NT2/D1 (cell line): Measurements from ENCODE around the gene IGFBP4.

Experiments
- DNase-seq: peaks from one replicate; pipeline ENCODE4 v3.0.0-alpha.2; 2011; ENCODE audit warnings: low read depth, low spot score
- H3K27me3 ChIP-seq: 2 replicates; pipeline ENCODE4 v1.6.0; 2011; ENCODE audit warnings: mild to moderate bottlenecking; ENCODE audit not compliant: insufficient read length, insufficient read depth
- H3K36me3 ChIP-seq: 2 replicates; pipeline ENCODE4 v1.6.1; 2011; ENCODE audit warnings: mild to moderate bottlenecking, low read length, mixed read lengths; ENCODE audit not compliant: insufficient read depth, insufficient read length
- H3K4me1 ChIP-seq: 2 replicates; pipeline ENCODE4 v1.5.1; 2011; ENCODE audit not compliant: insufficient read depth, insufficient read length
- H3K4me3 ChIP-seq: 2 replicates; pipeline ENCODE4 v1.5.1; 2011; ENCODE audit warnings: low read depth; ENCODE audit not compliant: insufficient read length
- H3K9ac ChIP-seq: 2 replicates; pipeline ENCODE4 v1.6.0; 2011; ENCODE audit warnings: low read depth; ENCODE audit not compliant: insufficient read length
- H3K9me3 ChIP-seq: 2 replicates; pipeline ENCODE4 v1.5.1; 2011; ENCODE audit warnings: mild to moderate bottlenecking, low read length; ENCODE audit not compliant: insufficient read depth
- SUZ12 ChIP-seq: IDR thresholded peaks from 2 replicates; pipeline ENCODE4 v1.6.1; 2011; ENCODE audit not compliant: insufficient read length, insufficient read depth; ENCODE audit errors: extremely low read depth
- YY1 ChIP-seq: IDR thresholded peaks from 2 replicates; pipeline ENCODE4 v1.6.1; 2011; ENCODE audit not compliant: insufficient read length, insufficient read depth
- ZNF274 ChIP-seq: IDR thresholded peaks from 2 replicates; pipeline ENCODE4 v1.6.1; 2011; ENCODE audit warnings: mild to moderate bottlenecking, low read depth, low read length

The IGFBP4 gene

DNA sequence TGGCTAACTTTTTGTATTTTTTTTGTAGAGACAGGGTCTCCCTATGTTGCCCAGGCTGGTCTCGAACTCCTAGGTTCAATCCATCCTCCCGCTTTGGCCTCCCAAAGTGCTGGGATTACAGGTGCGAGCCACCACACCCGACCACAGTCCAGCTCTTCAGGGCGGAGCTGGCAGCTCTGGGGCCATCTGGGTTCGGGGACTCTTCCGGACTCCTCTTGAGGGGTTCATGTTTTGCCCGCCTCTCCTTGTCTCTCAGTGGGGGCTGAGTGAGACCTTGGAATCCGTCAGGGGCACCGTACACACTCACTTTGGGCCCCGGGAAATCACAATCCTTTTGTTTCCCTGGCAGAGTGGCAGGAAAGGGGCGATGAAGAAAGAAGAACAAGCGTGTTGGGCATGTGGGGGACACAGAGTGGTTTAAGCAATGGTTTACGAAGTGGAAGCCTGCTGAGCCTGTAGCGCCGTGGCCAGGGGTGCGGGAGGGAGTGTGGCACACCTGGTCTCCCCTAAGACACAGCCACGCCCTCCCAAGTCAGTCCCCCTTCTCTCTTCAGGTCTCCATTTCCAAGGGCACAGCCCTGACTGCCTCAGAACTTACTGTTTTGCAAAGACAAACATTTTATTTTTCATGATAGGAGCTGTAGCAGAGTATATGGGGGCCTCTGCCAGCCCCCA lies 32.1 kb downstream of the IGFBP4 start:
- peaks cover 9% of the 10 kb centered on the region for H3K36me3 ChIP-seq
- peaks cover 18% of the 10 kb centered on the region for H3K9me3 ChIP-seq
- peaks cover 25% of the 10 kb centered on the region for H3K4me1 ChIP-seq
- DNase-seq: no peak
- no peak for TF ChIP-seq YY1
- no peak for TF ChIP-seq ZNF274
- no peak for TF ChIP-seq SUZ12
- H3K4me3 ChIP-seq: no peak overlapping the region
- peak overlapping the region; percentile 68 for H3K9ac ChIP-seq
- no peaks in the 10 kb centered on the region for H3K27me3 ChIP-seq

DNA sequence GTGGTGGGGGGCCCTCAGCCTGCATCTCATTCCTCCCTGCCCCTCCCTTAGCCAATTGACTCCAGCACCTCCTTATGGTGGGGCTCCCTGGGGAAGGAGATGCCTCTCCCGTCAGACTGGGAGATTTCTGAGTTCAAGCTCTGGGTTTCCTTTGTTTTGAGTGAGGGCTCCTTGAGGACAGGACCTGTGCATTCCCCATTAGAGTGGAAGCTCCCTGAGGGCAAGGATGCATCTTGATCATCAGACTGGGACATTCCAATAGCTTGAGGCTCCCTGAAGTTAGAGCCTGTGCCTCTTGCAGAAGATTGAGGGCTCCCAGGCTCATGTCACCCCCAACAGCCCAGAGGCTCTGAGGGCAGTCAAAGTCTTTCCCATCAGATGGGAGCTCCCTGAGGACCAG lies 34.5 kb downstream of the IGFBP4 start:
- Histone ChIP-seq H3K36me3 (peaks cover 9% of the 10 kb centered on the region), H3K9me3 (peaks cover 11% of the 10 kb centered on the region; the same call in 1 of the 2 replicates), H3K9ac (no peak overlapping the region), H3K4me1 (peaks cover 22% of the 10 kb centered on the region), H3K27me3 (no peaks in the 10 kb centered on the region), H3K4me3 (no peak overlapping the region)
- no peak for DNase-seq
- TF ChIP-seq ZNF274: no peak
- TF ChIP-seq SUZ12: no peak
- TF ChIP-seq YY1: no peak

DNA sequence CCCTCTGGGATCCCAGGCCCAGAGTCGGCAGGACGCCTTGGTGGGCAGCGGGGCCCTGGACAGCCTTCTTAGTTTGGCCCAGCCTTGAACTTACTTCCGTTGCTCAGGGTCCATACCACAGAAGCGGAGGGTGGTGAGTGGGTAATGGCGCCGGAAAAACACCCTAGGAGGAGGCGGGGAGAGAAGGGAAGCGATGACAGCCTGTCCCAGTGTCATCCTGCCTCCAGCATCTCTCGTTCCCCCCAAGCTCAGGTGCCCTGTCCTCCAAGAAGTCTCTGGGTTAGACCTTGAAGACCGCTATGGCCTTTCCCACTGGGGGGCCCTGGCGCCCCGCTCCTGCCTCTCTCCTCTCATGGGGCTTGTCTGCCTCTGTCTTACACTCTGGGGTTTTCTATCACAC lies 35.2 kb downstream of the IGFBP4 start:
- TF ChIP-seq ZNF274 (no peak), SUZ12 (no peak), YY1 (no peak)
- peaks cover 8% of the 10 kb centered on the region; the same call in 1 of the 2 replicates for H3K9me3 ChIP-seq
- H3K4me3 ChIP-seq: no peak overlapping the region
- H3K9ac ChIP-seq: no peak overlapping the region
- no peak for DNase-seq
- peaks cover 9% of the 10 kb centered on the region for H3K36me3 ChIP-seq
- peaks cover 22% of the 10 kb centered on the region for H3K4me1 ChIP-seq
- no peaks in the 10 kb centered on the region for H3K27me3 ChIP-seq

DNA sequence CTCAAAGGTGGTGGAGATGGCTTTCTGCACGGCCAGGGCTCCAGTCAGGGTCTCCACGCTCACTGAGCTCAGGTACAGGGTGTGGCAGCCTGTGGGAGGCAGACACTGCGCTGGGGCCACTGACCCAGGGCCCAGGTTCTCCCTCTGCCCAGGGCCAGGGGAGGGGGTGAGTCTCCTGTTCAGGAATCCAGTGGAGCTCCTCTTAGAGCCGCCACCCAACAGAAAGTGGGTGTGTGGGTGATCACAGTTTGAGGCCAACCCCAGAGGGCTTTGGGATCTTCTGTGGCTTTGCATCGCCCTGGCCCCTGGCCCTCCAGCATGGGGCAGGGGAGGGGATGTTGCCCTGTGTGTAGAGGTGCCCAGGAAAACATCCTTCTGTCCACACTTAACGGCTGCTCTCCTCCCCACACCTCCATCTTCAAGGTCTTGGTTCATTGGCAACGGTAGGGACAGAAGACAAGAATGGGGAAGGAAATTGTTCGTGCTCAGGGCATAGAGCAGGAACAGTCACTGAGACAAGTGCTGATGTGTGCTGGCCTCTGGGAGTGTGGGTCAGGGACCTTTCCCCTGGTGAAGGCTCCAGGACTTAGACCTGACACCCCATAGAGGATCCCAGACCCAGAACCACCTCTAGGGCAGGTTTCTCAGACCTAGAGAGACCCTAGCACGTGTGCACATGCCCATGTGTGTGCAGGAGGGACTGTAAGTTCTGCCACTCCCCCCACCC lies 36.7 kb downstream of the IGFBP4 start:
- H3K9me3 ChIP-seq: peaks cover 8% of the 10 kb centered on the region; the same call in 1 of the 2 replicates
- DNase-seq: no peak
- peaks cover 23% of the 10 kb centered on the region for H3K4me1 ChIP-seq
- no peak overlapping the region for H3K4me3 ChIP-seq
- H3K36me3 ChIP-seq: peaks cover 9% of the 10 kb centered on the region
- no peak overlapping the region for H3K9ac ChIP-seq
- TF ChIP-seq ZNF274: no peak
- no peak for TF ChIP-seq SUZ12
- no peak for TF ChIP-seq YY1
- no peaks in the 10 kb centered on the region for H3K27me3 ChIP-seq

DNA sequence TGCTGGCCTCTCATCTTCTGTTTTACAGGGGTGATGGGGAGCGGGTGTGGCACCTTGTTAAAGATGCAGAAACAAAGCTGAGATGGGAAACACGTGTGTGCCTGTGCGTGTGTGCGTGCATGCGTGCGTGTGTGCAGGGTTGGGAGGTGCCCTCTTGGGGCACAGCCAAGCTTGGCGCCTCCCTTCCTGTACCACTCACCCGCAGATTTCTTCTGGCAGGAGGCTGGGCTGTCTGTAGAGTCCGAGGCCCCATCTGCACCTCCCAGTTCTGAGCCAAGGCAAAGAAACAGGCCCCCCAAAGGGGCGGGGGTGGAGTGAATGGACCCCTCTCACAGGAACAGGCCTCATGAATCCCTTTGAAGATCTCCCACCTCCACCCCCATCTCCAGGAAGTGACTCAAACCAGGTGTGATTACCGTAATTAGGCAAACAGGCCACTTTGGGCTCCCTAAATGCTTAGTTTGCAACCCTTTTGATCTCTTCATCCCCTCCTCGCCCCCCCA lies 37.3 kb downstream of the IGFBP4 start:
- DNase-seq: no peak
- Histone ChIP-seq H3K4me3 (no peak overlapping the region), H3K9me3 (peaks cover 8% of the 10 kb centered on the region; the same call in 1 of the 2 replicates), H3K9ac (peak overlapping the region; percentile 34), H3K4me1 (peaks cover 20% of the 10 kb centered on the region), H3K36me3 (peaks cover 9% of the 10 kb centered on the region), H3K27me3 (no peaks in the 10 kb centered on the region)
- TF ChIP-seq YY1: no peak
- no peak for TF ChIP-seq ZNF274
- no peak for TF ChIP-seq SUZ12

DNA sequence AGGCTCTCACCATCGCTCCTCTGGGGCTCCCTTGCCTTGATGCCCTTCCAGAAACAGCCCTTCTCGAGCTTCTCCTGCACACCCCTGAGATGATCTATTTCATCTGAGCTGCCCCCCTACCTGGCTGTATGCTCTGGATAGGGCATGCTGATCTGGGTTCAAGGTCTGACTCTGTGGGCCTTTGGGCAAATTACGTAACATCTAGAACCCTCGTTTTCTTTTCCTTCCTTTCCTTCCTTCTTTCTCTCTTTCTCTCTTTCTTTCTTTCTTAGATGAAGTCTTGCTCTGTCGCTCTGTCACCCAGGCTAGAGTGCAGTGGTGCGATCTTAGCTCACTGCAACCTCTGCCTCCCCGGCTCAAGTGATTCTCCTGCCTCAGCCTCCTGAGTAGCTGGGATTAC lies 37.9 kb downstream of the IGFBP4 start:
- no peaks in the 10 kb centered on the region for H3K27me3 ChIP-seq
- no peak overlapping the region for H3K4me3 ChIP-seq
- H3K36me3 ChIP-seq: peaks cover 9% of the 10 kb centered on the region
- DNase-seq: no peak
- peaks cover 21% of the 10 kb centered on the region for H3K4me1 ChIP-seq
- H3K9me3 ChIP-seq: peaks cover 8% of the 10 kb centered on the region; the same call in 1 of the 2 replicates
- TF ChIP-seq YY1: no peak
- no peak for TF ChIP-seq ZNF274
- no peak for TF ChIP-seq SUZ12
- H3K9ac ChIP-seq: no peak overlapping the region

GRCh38 chr17:40482722-40483121 lies 39.5 kb downstream of the IGFBP4 start:
- H3K27me3 ChIP-seq: no peaks in the 10 kb centered on the region
- no peak overlapping the region for H3K9ac ChIP-seq
- TF ChIP-seq SUZ12 (no peak), ZNF274 (no peak), YY1 (no peak)

More at GRCh38 chr17:40482722-40483121, 39.5 kb downstream of the IGFBP4 start:
- no peak for DNase-seq
- Histone ChIP-seq H3K4me1 (peaks cover 30% of the 10 kb centered on the region), H3K36me3 (peaks cover 4% of the 10 kb centered on the region), H3K4me3 (no peak overlapping the region), H3K9me3 (peaks cover 7% of the 10 kb centered on the region; the same call in 1 of the 2 replicates)
